Forelimb muscle (tissue), 1 donor: ENCODE data around the gene C1QTNF12. TPM values are rescaled to one million over a fixed set of nuclear protein-coding genes. Genes with fewer than 3 reads are reported as not detected.
"Not testable (repeated sequence)": the region's sequence is repeated elsewhere in the genome, so short reads cannot be mapped to it uniquely, and the experiment has no call there.

Source experiments
- DNase-seq: peaks from one replicate; pipeline ENCODE4 v3.0.0-alpha.2; 2013; ENCODE audit warnings: low read depth
- polyA plus RNA-seq: library from polyadenylated mRNA; unstranded; fragments of 120-200 nt; gene quantifications from one replicate; pipeline ENCODE4 v1.2.1, GENCODE V29; 2013; ENCODE audit not compliant: insufficient read length

The C1QTNF12 gene
- polyA plus RNA-seq, 1 donor = 4.8 TPM

- DNase-seq = no peak
These were observed 13.6 kb upstream of the C1QTNF12 start for GRCh38 chr1:1259951-1260600.

DNA sequence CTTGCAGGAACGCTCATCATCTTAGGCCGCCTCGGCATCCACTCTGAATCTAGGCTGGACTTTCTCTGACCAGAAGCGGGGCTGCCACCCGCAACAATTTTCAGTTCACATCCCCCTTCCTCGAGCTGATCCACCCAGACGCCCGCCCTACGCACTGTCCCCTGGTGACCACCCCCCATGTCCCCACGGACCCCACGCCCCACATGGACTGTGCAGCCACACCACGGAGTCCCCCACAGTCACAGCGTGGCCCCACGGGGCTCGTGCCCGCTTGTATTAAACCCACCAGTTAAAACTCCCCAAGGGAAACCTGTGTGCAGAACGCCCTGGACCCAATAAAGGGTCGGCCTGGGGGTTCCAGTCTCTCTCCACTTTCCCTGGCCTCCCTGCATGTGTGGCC, 13.0 kb upstream of the C1QTNF12 start:
- DNase-seq = no peak

GRCh38 chr1:1259119-1259488, 12.6 kb upstream of the C1QTNF12 start:
- no peak for DNase-seq

DNA sequence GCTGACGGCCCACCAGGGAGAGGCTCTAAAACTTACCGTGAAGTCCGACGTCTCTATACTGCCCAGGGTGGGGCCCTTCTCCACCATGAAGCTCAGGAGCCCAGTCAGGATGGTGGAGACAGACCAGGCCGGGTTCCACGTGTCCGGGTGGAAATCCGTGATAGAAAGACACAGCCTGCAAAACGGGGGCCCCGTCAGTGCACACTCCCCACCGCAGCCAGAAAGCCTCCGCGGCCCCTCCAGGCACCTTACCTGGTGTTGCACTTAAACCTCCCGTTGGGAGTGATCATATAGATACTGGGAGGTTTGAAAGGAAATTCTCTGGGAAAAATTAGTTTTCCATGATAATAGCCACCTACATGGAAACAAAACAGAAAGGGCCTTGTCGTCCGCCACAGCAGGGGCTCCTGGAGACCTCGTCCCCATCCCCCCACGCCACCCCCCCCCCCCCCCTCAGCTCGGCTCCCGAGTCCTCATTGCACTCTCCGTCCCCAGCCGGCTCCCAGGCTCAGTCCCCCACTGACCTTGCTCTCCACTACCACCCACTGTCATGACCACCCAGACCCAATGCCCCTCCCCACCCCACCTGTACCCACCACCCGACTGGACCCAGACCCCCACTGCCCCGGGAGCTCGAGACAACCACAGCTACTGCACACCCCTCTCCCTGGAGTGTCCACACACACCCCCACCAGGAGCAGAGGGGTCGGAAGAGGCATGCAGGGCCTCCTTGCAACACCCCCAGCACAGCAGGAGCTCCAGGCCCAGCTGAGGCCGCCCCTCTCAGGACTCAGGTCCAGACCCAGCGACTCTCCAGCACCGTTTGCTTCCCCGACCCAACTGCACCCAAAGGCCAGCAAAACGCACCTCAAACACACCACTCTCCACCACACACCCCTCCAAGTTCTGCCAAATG, 10.7 kb upstream of the C1QTNF12 start:
- DNase-seq = no peak

GRCh38 chr1:1255611-1256010, 9.1 kb upstream of the C1QTNF12 start:
- no peak for DNase-seq

GRCh38 chr1:1255078-1255477, 8.6 kb upstream of the C1QTNF12 start:
- DNase-seq = no peak

- DNase-seq = no peak
These were observed 8.1 kb upstream of the C1QTNF12 start for GRCh38 chr1:1254667-1254998.

GRCh38 chr1:1253972-1254666, 7.6 kb upstream of the C1QTNF12 start:
- DNase-seq = no peak

GRCh38 chr1:1253314-1253713, 6.8 kb upstream of the C1QTNF12 start:
- no peak for DNase-seq

- DNase-seq = no peak
These were observed 4.3 kb upstream of the C1QTNF12 start for GRCh38 chr1:1250786-1251284.

GRCh38 chr1:1248009-1248913, 1.7 kb upstream of the C1QTNF12 start:
- not testable (repeated sequence) for DNase-seq

DNA sequence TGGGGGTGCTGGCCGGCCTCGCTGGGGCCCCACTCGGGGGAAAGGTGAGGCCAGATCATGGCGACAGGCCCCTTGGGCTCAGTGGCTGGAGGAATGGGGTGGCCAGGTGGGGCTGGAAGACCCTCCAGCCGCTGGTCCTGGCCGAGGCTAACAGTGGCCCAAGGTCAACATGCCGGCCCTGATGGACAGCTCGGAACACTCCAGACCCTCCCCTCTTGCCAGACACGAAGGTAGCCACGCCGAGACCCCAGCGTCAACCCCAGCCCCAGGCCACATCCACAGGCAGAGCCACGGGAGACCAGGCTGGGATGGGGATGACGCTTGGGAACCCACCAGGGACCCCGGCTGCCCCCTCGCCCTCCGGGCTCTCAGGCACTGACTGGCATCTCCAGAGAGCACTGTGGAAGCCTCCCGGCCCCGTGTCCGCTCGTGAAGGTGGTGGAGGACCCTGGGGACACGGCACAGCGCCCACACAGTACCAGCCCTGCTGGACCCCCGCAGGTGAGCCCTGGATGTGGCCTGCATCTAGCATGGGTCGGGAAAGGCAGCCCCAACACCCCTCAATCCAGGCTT, 905 bp upstream of the C1QTNF12 start:
- no peak for DNase-seq

DNA sequence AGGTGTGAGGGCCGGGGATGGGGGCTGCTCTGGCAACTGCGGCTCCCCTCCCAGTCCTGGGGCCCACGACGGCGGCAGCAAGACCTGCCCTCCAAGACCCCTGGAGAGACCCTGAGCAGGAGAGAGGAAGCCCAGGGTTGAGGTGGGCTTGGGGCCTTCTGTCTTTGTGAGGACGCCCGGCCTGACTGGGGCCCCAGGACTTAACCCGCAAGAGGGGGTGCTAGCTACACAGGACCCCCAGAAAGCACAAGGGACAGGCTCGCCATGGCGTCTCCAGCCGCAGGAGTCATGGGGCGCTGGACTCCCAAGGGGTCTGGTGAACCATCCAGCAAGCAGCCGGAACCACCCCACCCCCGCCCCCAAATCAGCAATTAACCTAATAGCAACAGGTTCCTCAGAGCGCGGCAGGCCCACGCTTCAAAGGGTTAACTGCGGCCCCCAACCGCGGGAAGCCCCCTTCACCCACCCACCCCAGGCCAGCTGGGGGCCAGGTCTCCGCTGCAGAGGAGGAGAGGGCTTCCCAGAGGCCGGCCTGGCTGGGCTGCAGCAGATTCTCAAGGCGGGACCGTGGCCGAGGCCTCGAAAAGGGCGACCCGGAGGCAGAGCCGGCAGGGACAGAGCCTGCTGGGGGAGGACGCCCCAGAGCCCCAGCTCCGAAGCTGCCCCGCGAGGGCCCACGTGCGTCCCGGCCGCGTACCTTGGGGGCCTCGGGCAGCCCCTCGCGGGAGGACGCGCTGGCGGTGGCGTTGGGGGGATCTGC, 525 bp downstream of the C1QTNF12 start:
- no peak for DNase-seq

- no peak for DNase-seq
These were observed 1.2 kb downstream of the C1QTNF12 start for GRCh38 chr1:1245178-1245816.

DNA sequence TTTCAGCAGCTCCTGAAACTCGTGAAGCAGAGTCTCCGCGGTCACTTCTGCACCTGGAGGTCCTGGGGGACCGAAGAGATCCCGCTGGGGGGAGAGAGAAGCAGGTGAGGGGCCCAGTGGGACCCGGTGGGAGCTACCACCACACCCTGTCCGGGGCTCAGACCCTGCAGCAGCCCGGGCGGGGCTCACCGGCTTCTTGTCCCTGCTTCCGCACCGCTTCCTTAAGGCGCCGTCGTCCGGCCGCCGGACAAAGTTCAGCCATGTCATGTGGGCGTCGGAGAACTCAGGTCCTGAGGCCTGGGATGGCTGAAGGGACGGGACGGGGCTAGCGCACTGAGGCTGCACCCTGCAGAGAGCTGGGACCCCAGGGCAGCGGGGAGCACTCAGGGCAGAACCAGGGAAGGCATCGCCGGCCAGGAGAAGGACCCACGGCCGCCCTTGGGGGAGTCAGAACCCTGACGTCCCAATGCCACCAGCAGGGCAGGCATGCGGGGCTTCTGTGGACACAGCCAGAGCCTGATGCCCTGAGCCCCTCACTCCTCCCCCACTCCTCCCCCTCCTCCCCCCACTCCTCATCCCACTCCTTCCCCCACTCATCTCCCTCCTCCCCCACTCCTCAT, 2.2 kb downstream of the C1QTNF12 start:
- no peak for DNase-seq

DNA sequence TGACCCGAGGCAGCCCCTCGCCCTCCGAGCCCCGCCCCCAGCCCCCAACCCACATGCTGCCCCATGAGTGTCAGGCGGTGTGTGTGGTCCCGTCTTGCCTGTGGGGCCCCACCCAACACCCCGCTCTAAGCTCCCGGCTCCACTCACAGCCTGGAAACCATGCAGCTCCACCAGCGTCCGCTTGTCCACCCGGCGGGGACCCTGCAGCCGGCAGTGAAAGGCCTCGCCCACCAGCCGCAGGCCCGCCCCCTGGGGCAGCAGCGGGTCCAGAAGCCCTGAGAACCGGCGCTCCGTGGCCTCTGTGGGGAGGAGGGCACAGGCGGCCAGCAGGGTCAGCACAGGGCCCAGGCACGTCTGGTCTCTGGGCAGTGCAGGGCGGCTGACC, 2.7 kb downstream of the C1QTNF12 start:
- DNase-seq = no peak

GRCh38 chr1:1243266-1243660, 3.3 kb downstream of the C1QTNF12 start:
- no peak for DNase-seq

DNA sequence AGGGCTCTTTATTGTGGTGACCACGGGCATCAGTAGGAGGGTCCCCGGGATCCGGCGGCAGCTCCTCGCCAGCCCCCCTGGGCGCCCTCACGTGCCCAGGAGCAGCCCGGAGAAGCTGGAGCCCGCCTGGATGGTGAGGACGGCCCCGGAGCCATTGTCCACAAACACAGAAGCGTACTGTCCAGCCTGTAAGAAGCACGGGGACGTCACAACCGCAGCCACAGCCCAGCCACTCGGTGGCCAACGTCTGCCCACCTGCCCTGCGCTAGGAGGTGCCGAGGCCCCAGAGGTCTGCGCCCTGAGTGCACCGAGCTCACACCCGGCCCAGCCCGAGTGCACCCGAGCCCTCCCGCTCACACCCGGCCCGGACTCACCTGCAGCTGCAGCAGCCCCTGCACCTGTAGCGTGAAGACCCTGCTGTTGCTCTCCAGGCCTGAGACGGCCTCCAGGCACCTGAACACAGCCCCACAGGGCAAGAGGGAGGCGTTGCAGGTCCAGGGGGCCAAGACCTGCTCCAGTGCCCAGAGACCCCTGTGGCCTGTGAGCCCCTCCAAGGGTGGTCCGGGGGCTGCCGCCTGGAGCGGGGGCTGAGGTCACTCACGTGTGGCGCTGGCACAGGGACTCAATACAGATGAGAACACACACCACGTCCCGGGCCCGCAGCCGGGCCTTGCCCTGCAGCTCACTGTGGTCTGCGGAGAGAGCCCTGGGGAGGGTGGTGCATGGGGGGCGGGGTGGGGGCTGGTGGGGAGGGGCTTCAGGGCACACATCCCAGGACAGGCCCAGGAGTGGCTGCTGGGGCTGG, 3.9 kb downstream of the C1QTNF12 start:
- DNase-seq = no peak
